Osteoblast (primary cell): Measurements from ENCODE around the gene NPFFR1. TPM values are rescaled to one million over a fixed set of nuclear protein-coding genes. Genes with fewer than 3 reads are reported as not detected.
A peak's percentile ranks its signal among the peaks of the same experiment; 100 is the strongest.

ENCODE experiments used
- DNase-seq: peaks from one replicate; pipeline ENCODE4 v3.0.0; 2011; ENCODE audit warnings: low spot score, mixed read lengths; ENCODE audit not compliant: insufficient read length; ENCODE audit errors: missing footprints
- H2AFZ ChIP-seq: 2 replicates; pipeline ENCODE4 v1.6.0; 2011; ENCODE audit warnings: mild to moderate bottlenecking, low read length
- H3K27ac ChIP-seq: 2 replicates; pipeline ENCODE4 v1.5.1; 2011; ENCODE audit warnings: mild to moderate bottlenecking, low read depth, low read length, moderate library complexity
- H3K27me3 ChIP-seq: 2 replicates; pipeline ENCODE4 v1.6.0; 2012; ENCODE audit warnings: mild to moderate bottlenecking, control low read depth, inconsistent platforms, low read length, moderate library complexity; ENCODE audit not compliant: insufficient read depth
- H3K36me3 ChIP-seq: 2 replicates; pipeline ENCODE4 v1.5.1; 2011; ENCODE audit warnings: mild to moderate bottlenecking, low read length, control low read depth, moderate library complexity; ENCODE audit not compliant: insufficient read depth
- H3K4me1 ChIP-seq: 2 replicates; pipeline ENCODE4 v1.5.1; 2011; ENCODE audit warnings: mild to moderate bottlenecking, low read length, control low read depth, moderate library complexity; ENCODE audit not compliant: insufficient read depth
- H3K4me2 ChIP-seq: 2 replicates; pipeline ENCODE4 v1.6.0; 2011; ENCODE audit warnings: mild to moderate bottlenecking, low read length; ENCODE audit not compliant: insufficient read depth
- H3K4me3 ChIP-seq: fragments of 200-600 bp; sonication (generic); 3 replicates; pipeline ENCODE4 v1.5.1; 2012; ENCODE audit warnings: mild to moderate bottlenecking, low read length, inconsistent platforms; ENCODE audit not compliant: insufficient read depth
- H3K79me2 ChIP-seq: 2 replicates; pipeline ENCODE4 v1.6.0; 2012; ENCODE audit warnings: mild to moderate bottlenecking, low read length, control low read depth, inconsistent platforms; ENCODE audit not compliant: insufficient read depth
- H3K9me3 ChIP-seq: 2 replicates; pipeline ENCODE4 v1.5.1; 2011; ENCODE audit warnings: low read depth, low read length, control low read depth
- H4K20me1 ChIP-seq: 2 replicates; pipeline ENCODE4 v1.6.0; 2012; ENCODE audit warnings: mild to moderate bottlenecking, low read length, control low read depth; ENCODE audit not compliant: insufficient read depth
- CTCF ChIP-seq: IDR thresholded peaks from 2 replicates; pipeline ENCODE4 v1.5.1; 2011; ENCODE audit warnings: mild to moderate bottlenecking, low read depth, low read length, moderate library complexity; ENCODE audit errors: extremely low read depth
- total RNA-seq: library from RNA; depleted of rRNA; stranded (reverse); fragments of >200 nt; gene quantifications from 2 replicates; pipeline ENCODE4 v1.2.3, GENCODE V29; 2012

Gene NPFFR1
- total RNA-seq, 1 donor, result not detected

GRCh38 chr10:70300461-70300860 is 16.7 kb upstream of the NPFFR1 start:
- H3K36me3 ChIP-seq, result no peaks in the 10 kb centered on the region
- no peak overlapping the region for H3K4me2 ChIP-seq
- TF ChIP-seq CTCF, result no peak
- no peak for DNase-seq
- H3K4me3 ChIP-seq, result no peak overlapping the region
- no peak overlapping the region for H2AFZ ChIP-seq
- no peak overlapping the region for H3K27ac ChIP-seq
- no peaks in the 10 kb centered on the region for H3K27me3 ChIP-seq
- H3K4me1 ChIP-seq, result peaks cover 10% of the 10 kb centered on the region
- H3K9me3 ChIP-seq, result no peaks in the 10 kb centered on the region
- no peaks in the 10 kb centered on the region for H4K20me1 ChIP-seq
- H3K79me2 ChIP-seq, result no peaks in the 10 kb centered on the region

GRCh38 chr10:70299876-70300275 is 16.1 kb upstream of the NPFFR1 start:
- Histone ChIP-seq H3K4me3 (no peak overlapping the region), H3K79me2 (no peaks in the 10 kb centered on the region), H3K36me3 (no peaks in the 10 kb centered on the region), H3K4me2 (no peak overlapping the region), H3K9me3 (no peaks in the 10 kb centered on the region), H3K27me3 (no peaks in the 10 kb centered on the region), H2AFZ (no peak overlapping the region), H3K4me1 (peaks cover 10% of the 10 kb centered on the region), H3K27ac (no peak overlapping the region), H4K20me1 (no peaks in the 10 kb centered on the region)
- no peak for DNase-seq
- no peak for TF ChIP-seq CTCF

DNA sequence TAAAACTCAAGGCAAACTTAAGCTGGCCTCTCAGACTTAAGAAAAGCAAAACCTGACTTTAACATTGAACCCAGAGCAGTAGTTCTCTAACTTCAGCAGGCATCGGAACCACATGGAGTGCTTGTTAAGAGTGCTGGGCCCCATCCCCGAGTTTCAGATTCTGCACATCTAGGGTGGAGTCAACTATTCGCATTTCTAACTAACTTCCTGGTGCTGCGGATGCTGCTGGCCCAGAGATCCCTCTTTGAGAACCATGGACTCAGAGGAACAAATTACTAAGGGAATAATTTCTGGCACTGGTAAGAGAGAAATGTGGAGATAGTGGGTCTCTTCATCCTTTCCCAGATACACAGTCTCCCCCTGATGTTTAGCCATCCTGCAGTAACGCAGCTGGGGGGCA is 14.6 kb upstream of the NPFFR1 start:
- Histone ChIP-seq H3K9me3 (no peaks in the 10 kb centered on the region), H4K20me1 (no peaks in the 10 kb centered on the region), H2AFZ (no peak overlapping the region), H3K79me2 (no peaks in the 10 kb centered on the region), H3K27ac (no peak overlapping the region), H3K36me3 (no peaks in the 10 kb centered on the region), H3K4me2 (no peak overlapping the region), H3K4me1 (peaks cover 10% of the 10 kb centered on the region), H3K27me3 (no peaks in the 10 kb centered on the region), H3K4me3 (no peak overlapping the region)
- no peak for TF ChIP-seq CTCF
- DNase-seq, result no peak

DNA sequence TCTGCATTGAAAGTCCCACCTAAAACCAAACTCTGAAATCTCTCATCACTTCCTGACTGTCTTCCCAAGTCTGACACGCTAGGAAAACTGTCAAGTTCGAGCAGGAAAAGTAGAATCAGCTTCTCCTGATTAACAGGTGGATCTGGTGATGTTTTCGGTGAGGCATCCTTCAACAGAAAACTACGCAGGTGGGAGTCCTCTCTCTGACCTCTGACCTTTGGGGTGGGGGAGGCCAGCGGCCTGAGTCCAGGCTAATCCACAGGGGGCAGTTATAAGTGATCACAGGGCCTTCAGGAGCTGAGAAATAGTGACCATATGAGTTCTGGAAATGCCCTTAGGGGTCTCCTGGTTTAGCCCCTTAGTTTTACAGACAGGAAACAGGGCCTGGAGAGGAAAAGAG is 13.4 kb upstream of the NPFFR1 start:
- Histone ChIP-seq H3K4me1 (peaks cover 10% of the 10 kb centered on the region), H2AFZ (peak overlapping the region; percentile 15), H3K9me3 (no peaks in the 10 kb centered on the region), H3K27me3 (no peaks in the 10 kb centered on the region), H3K27ac (no peak overlapping the region), H3K36me3 (no peaks in the 10 kb centered on the region), H3K4me3 (no peak overlapping the region), H3K79me2 (no peaks in the 10 kb centered on the region), H4K20me1 (no peaks in the 10 kb centered on the region), H3K4me2 (no peak overlapping the region)
- TF ChIP-seq CTCF, result no peak
- DNase-seq, result no peak
